ENCODE measurements around the gene ADAMTSL2.

- TF ChIP-seq, protein P1, sequence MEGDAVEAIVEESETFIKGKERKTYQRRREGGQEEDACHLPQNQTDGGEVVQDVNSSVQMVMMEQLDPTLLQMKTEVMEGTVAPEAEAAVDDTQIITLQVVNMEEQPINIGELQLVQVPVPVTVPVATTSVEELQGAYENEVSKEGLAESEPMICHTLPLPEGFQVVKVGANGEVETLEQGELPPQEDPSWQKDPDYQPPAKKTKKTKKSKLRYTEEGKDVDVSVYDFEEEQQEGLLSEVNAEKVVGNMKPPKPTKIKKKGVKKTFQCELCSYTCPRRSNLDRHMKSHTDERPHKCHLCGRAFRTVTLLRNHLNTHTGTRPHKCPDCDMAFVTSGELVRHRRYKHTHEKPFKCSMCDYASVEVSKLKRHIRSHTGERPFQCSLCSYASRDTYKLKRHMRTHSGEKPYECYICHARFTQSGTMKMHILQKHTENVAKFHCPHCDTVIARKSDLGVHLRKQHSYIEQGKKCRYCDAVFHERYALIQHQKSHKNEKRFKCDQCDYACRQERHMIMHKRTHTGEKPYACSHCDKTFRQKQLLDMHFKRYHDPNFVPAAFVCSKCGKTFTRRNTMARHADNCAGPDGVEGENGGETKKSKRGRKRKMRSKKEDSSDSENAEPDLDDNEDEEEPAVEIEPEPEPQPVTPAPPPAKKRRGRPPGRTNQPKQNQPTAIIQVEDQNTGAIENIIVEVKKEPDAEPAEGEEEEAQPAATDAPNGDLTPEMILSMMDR (IDR thresholded peaks at IDR 0.05; ENCODE audit: low read depth, low read length, missing input control) = no peak
- no peak for TF ChIP-seq RAD21 (IDR thresholded peaks at IDR 0.05)
These were observed 77.5 kb downstream of the ADAMTSL2 start for GRCh38 chr9:133612051-133612450.
